Smooth muscle cell of the brain vasculature (primary cell): ENCODE data around the gene TAF13.
"Not testable (repeated sequence)": the region's sequence is repeated elsewhere in the genome, so short reads cannot be mapped to it uniquely, and the experiment has no call there.

ENCODE experiments used
- DNase-seq: peaks from one replicate; pipeline ENCODE4 v3.0.0-alpha.2; 2012; ENCODE audit warnings: low read depth, low spot score

Gene TAF13

GRCh38 chr1:109047339-109047738, 28.5 kb downstream of the TAF13 start:
- DNase-seq: no peak

DNA sequence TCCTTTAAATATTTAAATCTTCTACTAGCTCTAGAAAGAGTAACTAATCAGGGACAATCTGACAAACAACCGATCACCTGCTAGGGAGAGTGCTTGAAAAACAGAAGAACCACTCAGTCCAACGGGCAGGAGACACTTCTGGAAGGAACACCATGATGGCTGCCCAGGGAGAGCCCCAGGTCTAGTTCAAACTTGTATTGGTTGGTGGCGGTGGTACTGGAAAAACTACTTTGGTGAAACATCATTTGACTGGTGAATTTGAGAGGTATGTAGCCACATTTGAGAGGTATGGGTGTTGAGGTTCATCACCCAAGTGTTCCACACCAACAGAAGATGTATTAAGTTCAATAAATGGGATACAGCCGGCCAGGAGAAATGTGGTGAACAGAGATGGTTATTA, 29.1 kb downstream of the TAF13 start:
- no peak for DNase-seq

GRCh38 chr1:109045595-109045994, 30.2 kb downstream of the TAF13 start:
- no peak for DNase-seq

DNA sequence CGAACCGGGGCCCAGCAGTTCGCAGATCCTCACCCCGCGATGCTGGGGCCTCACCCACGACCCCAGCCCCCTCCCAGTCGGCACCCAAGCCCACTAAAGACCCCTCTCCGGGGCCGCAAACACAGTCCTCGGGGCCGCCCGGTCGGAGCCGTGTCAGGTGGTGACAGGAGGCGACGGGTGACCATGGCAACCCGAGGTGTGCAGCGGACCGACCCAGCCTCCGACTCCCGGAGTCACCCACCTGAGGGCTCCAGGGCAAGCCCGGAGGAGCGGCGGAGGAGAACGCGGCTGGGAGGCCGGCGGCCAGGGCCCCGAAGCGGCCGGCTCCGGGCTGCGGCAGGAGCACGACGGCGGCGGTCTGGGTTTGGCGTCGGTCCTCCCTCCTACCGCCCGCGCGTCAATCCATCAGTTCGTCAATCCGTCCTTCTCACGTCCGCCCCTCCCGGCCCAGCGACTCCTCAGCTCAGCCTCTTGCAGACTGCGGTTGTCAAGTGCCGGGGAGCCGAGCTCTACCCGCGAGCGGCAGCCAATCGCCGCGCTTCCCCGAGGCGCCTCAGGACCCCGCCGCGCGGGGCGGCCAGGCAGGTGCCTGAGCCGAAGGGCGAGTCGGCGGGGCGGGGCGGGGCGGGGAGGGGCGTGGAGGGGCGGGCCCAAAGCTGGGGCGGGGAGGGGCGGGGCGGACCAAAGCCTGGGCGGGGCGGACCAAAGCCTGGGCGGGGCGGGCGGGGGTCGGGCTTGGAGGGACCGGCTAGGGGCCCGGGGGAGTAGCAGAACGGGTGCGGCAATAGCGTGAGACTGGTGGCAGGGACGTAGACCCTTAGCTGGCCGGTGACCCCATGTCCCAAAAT, 34.0 kb downstream of the TAF13 start, which contains the start of gene WDR47:
Gene WDR47 (minus strand): TSS at position 482 of the 848 bp plus-strand sequence. CDS start 18,590 bp downstream, outside the sequence.
- DNase-seq: peak; percentile 91

DNA sequence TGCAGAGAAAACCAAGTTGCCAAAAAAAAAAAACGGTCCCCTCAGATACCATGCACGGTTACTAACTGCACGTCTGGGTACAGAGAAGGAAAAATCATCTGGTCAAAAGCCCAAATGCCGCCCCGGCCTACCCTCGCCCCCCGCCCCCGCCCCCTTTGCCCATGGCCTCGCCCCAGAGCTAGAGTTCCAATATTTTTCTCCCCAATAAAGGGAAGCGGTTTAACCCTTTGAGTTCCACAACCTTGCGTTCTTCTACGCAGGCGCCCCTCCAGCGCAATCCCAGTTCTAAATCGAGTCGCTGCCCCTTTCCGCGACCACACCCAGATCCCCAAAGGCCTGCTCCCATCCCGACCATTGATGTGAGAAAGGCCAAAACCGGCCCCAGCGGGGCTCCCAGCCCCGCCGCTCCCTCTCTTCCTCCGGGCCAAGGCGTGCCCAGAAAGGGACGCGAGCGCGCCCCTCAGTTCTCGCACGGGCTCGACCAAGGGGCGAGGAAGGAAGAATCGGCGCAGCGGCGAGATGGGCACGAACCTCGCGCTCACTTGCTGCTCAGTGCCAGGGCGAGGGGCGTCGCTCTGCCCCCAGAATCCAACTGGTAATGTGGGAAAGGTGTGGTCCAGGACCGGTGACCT, 34.7 kb downstream of the TAF13 start:
- no peak for DNase-seq

DNA sequence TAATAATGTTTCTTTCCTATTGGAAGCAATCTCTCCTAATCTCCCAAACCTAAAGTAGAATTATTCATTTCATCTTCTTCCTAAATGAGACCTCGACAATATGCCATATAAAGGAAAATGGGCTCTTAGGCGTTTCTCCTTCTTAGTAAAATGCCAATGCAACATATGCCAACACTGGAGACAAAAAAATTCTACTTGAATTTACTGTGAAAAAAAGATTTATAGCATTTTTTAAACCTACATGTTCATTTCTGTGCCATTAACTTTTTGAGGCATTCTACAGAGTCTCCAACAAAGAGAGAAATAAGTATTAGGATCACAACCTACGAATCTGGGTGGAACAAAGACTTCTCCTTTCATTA, 35.2 kb downstream of the TAF13 start:
- DNase-seq: no peak

DNA sequence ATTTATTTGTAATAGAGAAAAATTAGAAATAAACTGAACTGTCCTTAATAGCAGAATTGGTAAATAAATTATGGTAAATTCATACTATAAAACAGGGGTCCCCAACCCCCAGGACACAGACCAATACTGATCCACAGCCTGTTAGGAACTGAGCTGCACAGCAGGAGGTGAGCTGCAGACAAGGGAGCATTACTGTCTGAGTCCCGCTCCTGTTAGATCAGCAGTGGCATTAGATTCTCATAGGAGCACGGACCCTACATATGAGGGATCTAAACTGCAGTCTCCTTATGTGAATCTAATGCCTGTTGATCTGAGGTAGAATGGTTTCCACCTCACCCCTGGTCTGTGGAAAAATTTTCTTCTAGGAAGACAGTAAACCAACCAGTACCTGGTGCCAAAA, 41.4 kb downstream of the TAF13 start:
- DNase-seq: no peak

- not testable (repeated sequence) for DNase-seq
Measured at GRCh38 chr1:109029493-109029892, 46.3 kb downstream of the TAF13 start.

- no peak for DNase-seq
Measured at GRCh38 chr1:109027841-109028240, 48.0 kb downstream of the TAF13 start.

DNA sequence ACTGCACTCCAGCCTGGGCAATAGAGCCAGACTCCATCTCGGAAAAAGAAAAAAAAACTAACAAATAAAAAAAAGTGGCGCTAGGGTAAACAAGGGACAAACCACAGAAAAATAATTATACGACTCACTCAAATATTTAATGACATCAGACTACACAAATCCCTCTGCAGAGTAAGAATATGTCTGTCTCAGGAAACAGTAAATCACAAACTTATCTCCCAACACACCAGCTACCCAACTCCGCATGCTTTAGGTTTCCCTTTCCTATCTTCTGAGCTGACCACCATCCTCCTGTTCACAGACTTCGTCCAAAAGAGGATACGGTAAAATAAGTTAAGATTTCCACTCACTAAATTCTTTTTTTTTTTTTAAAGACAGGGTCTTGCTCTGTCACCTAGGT, 50.1 kb downstream of the TAF13 start:
- no peak for DNase-seq

DNA sequence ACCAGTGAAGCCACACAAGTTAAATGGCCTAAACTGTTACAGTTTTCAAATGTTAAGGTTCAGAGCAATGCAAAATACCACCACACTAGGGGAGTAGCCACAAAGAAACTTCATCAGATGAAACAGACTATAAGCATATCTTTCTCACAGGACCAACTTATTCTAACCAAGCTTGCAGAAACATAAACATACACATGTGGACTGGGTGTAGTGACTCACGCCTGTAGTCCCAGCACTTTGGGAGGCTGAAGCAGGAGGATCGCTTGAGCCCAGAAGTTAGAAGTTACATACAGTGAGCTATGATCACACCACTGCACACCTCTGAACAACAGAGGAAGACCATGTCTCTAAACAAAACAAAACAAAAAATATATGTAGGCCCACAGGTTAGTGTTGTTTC, 51.2 kb downstream of the TAF13 start:
- DNase-seq: no peak

- DNase-seq: no peak
Measured at GRCh38 chr1:109020693-109021257, 55.0 kb downstream of the TAF13 start.

GRCh38 chr1:109017719-109018118, 58.1 kb downstream of the TAF13 start:
- DNase-seq: not testable (repeated sequence)

- DNase-seq: no peak
Measured at GRCh38 chr1:109017134-109017533, 58.7 kb downstream of the TAF13 start.
